ENCODE results near the gene MAN1A1.

The MAN1A1 gene

DNA sequence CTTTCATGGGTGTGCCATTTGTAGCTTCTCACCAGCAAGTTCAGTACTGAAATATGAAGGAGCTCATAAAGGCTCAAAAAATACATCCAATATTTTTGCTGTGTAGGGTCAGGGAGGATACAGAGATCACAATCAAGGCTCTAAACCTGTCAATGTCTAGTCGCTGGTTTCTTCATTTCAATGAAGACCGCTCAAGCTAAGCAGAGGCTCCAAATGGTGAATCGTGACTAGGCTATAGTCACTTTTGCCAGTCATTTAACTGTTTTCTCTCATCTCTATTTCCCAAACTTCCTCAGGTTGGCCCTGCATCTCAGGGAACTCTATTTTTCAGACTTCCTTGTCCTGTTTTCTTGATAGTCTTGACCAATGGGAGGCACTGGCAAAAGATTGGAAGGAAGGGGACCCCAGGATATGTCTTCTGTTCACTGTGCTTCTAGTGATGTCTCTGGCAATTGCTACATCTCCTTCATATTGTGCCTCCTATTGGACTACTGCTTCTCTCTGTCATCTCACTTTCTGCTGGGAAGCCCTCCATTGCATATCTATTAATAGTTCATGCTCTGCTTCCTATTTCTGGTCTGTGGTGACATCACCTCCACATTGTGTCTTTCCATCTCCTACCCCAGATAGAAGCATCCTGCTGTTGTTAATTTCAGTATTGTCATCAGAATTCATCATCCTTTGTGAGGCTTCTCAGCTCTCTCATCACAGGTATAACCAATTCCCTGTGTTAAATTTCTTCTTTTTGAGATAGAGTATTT lies 183.4 kb downstream of the MAN1A1 start:
- TF ChIP-seq, protein P1, sequence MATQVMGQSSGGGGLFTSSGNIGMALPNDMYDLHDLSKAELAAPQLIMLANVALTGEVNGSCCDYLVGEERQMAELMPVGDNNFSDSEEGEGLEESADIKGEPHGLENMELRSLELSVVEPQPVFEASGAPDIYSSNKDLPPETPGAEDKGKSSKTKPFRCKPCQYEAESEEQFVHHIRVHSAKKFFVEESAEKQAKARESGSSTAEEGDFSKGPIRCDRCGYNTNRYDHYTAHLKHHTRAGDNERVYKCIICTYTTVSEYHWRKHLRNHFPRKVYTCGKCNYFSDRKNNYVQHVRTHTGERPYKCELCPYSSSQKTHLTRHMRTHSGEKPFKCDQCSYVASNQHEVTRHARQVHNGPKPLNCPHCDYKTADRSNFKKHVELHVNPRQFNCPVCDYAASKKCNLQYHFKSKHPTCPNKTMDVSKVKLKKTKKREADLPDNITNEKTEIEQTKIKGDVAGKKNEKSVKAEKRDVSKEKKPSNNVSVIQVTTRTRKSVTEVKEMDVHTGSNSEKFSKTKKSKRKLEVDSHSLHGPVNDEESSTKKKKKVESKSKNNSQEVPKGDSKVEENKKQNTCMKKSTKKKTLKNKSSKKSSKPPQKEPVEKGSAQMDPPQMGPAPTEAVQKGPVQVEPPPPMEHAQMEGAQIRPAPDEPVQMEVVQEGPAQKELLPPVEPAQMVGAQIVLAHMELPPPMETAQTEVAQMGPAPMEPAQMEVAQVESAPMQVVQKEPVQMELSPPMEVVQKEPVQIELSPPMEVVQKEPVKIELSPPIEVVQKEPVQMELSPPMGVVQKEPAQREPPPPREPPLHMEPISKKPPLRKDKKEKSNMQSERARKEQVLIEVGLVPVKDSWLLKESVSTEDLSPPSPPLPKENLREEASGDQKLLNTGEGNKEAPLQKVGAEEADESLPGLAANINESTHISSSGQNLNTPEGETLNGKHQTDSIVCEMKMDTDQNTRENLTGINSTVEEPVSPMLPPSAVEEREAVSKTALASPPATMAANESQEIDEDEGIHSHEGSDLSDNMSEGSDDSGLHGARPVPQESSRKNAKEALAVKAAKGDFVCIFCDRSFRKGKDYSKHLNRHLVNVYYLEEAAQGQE (IDR thresholded peaks at IDR 0.05; ENCODE audit: insufficient replicate concordance, low read depth), result no peak
- no peak for TF ChIP-seq POLR2AphosphoS5 (IDR thresholded peaks at IDR 0.05; ENCODE audit: low read depth)
- no peak for TF ChIP-seq GABPA (IDR thresholded peaks at IDR 0.05; ENCODE audit: low read depth)
- TF ChIP-seq, protein P2, sequence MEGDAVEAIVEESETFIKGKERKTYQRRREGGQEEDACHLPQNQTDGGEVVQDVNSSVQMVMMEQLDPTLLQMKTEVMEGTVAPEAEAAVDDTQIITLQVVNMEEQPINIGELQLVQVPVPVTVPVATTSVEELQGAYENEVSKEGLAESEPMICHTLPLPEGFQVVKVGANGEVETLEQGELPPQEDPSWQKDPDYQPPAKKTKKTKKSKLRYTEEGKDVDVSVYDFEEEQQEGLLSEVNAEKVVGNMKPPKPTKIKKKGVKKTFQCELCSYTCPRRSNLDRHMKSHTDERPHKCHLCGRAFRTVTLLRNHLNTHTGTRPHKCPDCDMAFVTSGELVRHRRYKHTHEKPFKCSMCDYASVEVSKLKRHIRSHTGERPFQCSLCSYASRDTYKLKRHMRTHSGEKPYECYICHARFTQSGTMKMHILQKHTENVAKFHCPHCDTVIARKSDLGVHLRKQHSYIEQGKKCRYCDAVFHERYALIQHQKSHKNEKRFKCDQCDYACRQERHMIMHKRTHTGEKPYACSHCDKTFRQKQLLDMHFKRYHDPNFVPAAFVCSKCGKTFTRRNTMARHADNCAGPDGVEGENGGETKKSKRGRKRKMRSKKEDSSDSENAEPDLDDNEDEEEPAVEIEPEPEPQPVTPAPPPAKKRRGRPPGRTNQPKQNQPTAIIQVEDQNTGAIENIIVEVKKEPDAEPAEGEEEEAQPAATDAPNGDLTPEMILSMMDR (IDR thresholded peaks at IDR 0.05; ENCODE audit: insufficient read depth, low read length), result no peak
- no peak for TF ChIP-seq SPI1 (IDR thresholded peaks at IDR 0.05; ENCODE audit: borderline replicate concordance, low read depth)
- DNase-seq (ENCODE audit: low read depth in 1 of 2, low spot score in 1 of 2), result no peak
- Histone ChIP-seq H3K27me3 (ENCODE audit: insufficient read depth, poor library complexity, severe bottlenecking) (peaks cover 5% of the 10 kb centered on the region), H3K27ac (replicated peaks) (no peak overlapping the region), H3K4me3 (replicated peaks; ENCODE audit: insufficient read depth, low read length) (no peak overlapping the region)

DNA sequence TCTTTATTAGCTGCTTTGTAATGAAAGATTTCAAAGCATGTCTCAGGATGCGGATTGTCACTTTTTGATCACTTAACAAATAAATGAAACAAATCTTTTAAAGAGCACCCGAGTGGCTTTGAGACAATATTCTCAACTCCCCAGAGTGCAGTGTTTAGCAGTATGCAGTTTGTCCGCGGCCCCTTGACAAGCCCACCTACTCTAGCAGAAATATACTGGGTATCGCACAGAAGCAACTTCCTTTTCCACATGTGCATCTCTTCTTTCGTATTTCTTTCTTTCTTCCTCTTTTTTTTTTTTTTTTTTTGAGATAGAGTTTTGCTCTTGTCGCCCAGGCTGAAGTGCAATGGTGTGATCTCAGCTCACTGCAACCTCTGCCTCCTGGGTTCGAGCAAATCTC lies 186.6 kb downstream of the MAN1A1 start:
- TF ChIP-seq POLR2AphosphoS5 (IDR thresholded peaks at IDR 0.05; ENCODE audit: low read depth), result no peak
- TF ChIP-seq, protein P1 (IDR thresholded peaks at IDR 0.05; ENCODE audit: insufficient replicate concordance, low read depth), result no peak
- TF ChIP-seq GABPA (IDR thresholded peaks at IDR 0.05; ENCODE audit: low read depth), result no peak
- TF ChIP-seq SPI1 (IDR thresholded peaks at IDR 0.05; ENCODE audit: borderline replicate concordance, low read depth), result no peak
- TF ChIP-seq, protein P2 (IDR thresholded peaks at IDR 0.05; ENCODE audit: insufficient read depth, low read length), result no peak
- DNase-seq (ENCODE audit: low read depth in 1 of 2, low spot score in 1 of 2), result no peak
- H3K27me3 ChIP-seq (ENCODE audit: insufficient read depth, poor library complexity, severe bottlenecking), result peaks cover 7% of the 10 kb centered on the region
- no peak overlapping the region for H3K27ac ChIP-seq (replicated peaks)
- H3K4me3 ChIP-seq (replicated peaks; ENCODE audit: insufficient read depth, low read length), result no peak overlapping the region

DNA sequence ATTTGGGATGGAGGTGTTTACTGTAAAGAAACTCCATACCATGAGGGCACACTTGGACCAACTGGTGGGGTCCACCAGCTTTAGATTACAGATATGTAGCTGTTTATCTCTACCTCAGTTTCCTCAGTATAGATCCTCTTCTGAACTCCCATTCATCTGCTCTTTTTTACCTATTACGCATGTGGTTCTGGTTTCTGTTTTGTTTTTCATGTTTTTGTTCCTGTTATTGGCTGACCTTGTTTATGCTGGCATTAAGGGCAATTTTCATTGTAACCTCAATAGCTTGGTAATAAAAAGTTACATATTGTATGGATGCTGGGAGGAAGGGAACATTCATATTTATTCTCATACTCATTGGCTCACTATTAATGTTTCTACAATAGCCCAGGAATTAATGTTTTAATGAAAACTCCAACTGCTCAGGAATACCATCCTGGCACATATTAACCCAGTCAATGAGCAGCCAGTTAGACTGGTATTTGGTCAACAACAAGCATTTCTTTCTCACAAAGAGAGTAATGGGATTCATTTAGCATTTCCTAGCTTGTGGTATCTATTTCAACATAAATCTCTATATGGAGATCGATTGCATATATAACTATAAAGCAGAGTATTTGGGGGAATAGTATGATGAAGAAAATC lies 187.3 kb downstream of the MAN1A1 start:
- no peak overlapping the region for H3K4me3 ChIP-seq (replicated peaks; ENCODE audit: insufficient read depth, low read length)
- no peak overlapping the region for H3K27ac ChIP-seq (replicated peaks)
- no peak for TF ChIP-seq SPI1 (IDR thresholded peaks at IDR 0.05; ENCODE audit: borderline replicate concordance, low read depth)
- TF ChIP-seq, protein P2 (IDR thresholded peaks at IDR 0.05; ENCODE audit: insufficient read depth, low read length), result no peak
- no peak for DNase-seq (ENCODE audit: low read depth in 1 of 2, low spot score in 1 of 2)
- H3K27me3 ChIP-seq (ENCODE audit: insufficient read depth, poor library complexity, severe bottlenecking), result peaks cover 7% of the 10 kb centered on the region

All from HL-60 (cell line).